ENCODE data around the gene CBX2.
"Not testable (repeated sequence)": the region's sequence is repeated elsewhere in the genome, so short reads cannot be mapped to it uniquely, and the experiment has no call there.

The CBX2 gene

DNA sequence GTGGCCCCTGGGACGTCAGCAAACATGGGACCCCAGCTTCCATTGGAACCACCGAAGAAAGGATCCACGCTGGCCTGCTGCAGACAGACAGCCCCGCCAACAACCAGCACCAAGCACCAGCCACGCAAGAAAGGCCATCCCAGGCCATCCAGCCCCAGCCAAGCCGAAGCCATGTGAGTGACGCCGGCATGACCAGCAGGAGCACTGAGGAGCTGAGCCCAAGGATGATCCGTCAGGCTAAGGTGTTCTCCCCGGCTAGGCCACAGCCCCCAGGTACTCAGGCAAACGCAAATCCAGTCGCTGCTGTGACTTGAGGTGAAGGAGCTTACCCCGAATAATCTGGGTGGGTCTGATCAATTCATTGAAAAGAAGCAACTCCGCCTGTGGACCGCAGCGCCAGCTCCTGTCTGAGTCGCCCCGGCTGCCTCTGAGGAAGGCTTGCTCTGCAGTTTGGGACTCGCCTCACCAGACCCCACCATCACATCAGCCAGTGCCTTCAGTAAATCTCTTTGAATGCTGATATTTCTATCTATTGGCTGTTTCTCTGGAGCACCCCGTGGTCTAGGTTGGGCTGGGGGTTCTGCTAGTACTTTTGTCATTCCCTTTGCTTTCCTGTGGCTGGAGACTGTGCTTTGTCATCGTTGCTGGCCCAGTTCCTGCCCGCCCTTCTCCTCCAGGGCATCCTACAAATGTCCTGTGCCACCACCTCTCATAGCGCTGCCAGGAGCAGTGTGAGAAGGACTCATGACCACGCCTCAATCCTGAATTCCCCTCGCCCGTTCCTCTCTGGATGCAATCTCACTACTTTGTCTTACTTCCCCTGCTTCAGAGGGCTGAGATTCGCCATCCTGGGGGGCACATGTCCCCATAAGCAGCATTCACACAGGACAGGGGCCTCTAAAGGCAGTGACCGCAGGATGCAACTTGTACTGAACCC is 8.1 kb upstream of the CBX2 start:
- Histone ChIP-seq H3K9me3 (no peaks in the 10 kb centered on the region), H3K27me3 (peaks cover 80% of the 10 kb centered on the region), H3K4me3 (ENCODE audit: low read depth in 1 of 2, low read length in 1 of 2) (no peak overlapping the region), H3K36me3 (no peaks in the 10 kb centered on the region), H3K27ac (no peak overlapping the region), H3K4me1 (ENCODE audit: control insufficient read depth in 1 of 2, insufficient read depth in 1 of 2, low read depth in 1 of 2, low read length in 1 of 2) (no peaks in the 10 kb centered on the region)
- TF ChIP-seq, protein P1, sequence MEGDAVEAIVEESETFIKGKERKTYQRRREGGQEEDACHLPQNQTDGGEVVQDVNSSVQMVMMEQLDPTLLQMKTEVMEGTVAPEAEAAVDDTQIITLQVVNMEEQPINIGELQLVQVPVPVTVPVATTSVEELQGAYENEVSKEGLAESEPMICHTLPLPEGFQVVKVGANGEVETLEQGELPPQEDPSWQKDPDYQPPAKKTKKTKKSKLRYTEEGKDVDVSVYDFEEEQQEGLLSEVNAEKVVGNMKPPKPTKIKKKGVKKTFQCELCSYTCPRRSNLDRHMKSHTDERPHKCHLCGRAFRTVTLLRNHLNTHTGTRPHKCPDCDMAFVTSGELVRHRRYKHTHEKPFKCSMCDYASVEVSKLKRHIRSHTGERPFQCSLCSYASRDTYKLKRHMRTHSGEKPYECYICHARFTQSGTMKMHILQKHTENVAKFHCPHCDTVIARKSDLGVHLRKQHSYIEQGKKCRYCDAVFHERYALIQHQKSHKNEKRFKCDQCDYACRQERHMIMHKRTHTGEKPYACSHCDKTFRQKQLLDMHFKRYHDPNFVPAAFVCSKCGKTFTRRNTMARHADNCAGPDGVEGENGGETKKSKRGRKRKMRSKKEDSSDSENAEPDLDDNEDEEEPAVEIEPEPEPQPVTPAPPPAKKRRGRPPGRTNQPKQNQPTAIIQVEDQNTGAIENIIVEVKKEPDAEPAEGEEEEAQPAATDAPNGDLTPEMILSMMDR (IDR thresholded peaks at IDR 0.05): no peak

DNA sequence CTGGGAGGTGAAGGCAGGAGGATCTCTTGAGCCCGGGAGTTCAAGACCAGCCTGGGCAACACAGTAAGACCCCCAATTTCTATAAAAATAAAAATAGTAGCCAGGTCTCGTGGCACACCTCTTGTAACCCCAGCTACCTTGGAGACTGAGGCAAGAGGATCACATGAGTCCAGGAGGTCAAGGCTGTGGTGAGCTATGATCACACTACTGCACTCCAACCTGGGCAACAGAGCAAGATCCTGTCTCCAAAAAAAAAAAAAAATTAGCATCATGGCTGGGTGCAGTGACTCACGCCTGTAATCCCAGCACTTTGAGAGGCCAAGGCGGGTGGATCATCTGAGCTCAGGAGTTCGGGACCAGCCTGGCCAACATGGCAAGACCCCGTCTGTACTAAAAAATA is 6.7 kb upstream of the CBX2 start:
- H3K27me3 ChIP-seq: peaks cover 86% of the 10 kb centered on the region
- no peak overlapping the region for H3K4me3 ChIP-seq (ENCODE audit: low read depth in 1 of 2, low read length in 1 of 2)

DNA sequence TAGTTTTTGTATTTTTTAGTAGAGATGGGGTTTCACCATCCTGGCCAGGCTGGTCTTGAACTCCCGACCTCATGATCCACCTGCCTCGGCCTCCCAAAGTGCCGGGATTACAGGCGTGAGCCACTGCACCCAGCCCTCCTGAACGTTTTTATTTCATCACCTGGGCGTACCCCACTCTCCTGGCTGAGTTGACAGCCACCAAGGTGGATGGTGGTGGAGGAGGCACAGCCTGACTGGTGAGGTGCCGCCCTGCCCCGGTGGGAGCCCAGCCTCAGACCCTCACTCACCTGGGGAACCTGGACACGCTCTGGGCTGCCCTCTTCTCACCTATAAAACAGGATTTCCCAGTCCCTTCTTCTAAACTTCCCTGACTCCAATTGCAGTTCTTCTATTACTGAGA is 5.2 kb upstream of the CBX2 start:
- not testable (repeated sequence) for H3K27ac ChIP-seq; H3K36me3 ChIP-seq; H3K4me1 ChIP-seq (ENCODE audit: control insufficient read depth in 1 of 2, insufficient read depth in 1 of 2, low read depth in 1 of 2, low read length in 1 of 2)

More for the DNA sequence above, 6.7 kb upstream of the CBX2 start:
- no peak overlapping the region for H3K27ac ChIP-seq
- H3K9me3 ChIP-seq: no peaks in the 10 kb centered on the region
- no peaks in the 10 kb centered on the region for H3K36me3 ChIP-seq
- TF ChIP-seq, protein P1 (IDR thresholded peaks at IDR 0.05): no peak
- H3K4me1 ChIP-seq (ENCODE audit: control insufficient read depth in 1 of 2, insufficient read depth in 1 of 2, low read depth in 1 of 2, low read length in 1 of 2): no peaks in the 10 kb centered on the region

DNA sequence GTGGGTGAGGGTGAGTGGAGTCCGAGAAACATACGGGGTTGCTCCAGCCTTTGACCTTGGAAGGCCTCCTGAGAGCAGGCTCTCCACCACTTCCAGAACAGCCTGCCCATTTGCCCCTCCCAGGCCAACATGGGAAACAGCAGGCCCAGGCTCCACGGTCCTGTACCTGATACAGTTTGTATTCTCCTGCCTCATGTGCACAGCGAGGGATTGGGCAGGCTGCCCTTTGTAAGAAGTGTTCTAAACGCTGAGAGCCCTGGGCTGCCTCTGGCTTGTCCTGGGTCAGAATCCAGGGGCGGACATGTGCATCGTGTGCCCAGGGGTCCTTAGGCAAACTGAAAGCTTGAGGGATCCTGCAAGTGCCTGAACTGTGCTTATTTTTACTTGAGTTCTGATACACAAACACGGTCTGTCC is 3.4 kb upstream of the CBX2 start:
- Histone ChIP-seq H3K4me1 (ENCODE audit: control insufficient read depth in 1 of 2, insufficient read depth in 1 of 2, low read depth in 1 of 2, low read length in 1 of 2) (peaks cover 16 to 18% of the 10 kb centered on the region in 2 experiments), H3K4me3 (ENCODE audit: low read depth in 1 of 2, low read length in 1 of 2) (no peak overlapping the region), H3K27me3 (peaks cover 92% of the 10 kb centered on the region), H3K27ac (no peak overlapping the region), H3K9me3 (no peaks in the 10 kb centered on the region), H3K36me3 (no peaks in the 10 kb centered on the region)
- TF ChIP-seq, protein P1 (IDR thresholded peaks at IDR 0.05): no peak

More for the DNA sequence above, 5.2 kb upstream of the CBX2 start:
- not testable (repeated sequence) for H3K9me3 ChIP-seq; H3K4me3 ChIP-seq (ENCODE audit: low read depth in 1 of 2, low read length in 1 of 2)
- H3K27me3 ChIP-seq: peaks cover 89% of the 10 kb centered on the region

DNA sequence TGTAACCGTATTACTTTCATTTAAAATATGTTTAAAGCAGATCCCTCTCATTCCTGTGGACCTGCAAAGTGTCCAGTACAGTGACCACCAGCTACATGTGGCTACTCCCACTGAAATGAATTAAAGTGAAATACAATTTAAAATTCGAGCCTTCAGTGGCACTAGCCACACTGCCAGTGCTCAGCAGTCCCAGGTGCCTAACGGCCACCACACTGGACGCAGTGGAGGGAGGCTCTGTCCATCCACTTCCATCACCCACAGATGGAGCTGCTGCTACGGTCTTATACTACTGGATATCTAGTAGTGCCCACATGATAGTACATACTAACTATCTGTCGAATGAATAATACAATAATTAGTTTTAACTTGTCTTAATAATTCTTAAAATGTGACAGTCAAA is 2.3 kb upstream of the CBX2 start:
- no peak overlapping the region for H3K27ac ChIP-seq
- H3K27me3 ChIP-seq: peaks cover 94% of the 10 kb centered on the region
- TF ChIP-seq, protein P1 (IDR thresholded peaks at IDR 0.05): no peak
- H3K4me3 ChIP-seq (ENCODE audit: low read depth in 1 of 2, low read length in 1 of 2): no peak overlapping the region
- H3K4me1 ChIP-seq (ENCODE audit: control insufficient read depth in 1 of 2, insufficient read depth in 1 of 2, low read depth in 1 of 2, low read length in 1 of 2): peaks cover 16 to 18% of the 10 kb centered on the region in 2 experiments
- H3K9me3 ChIP-seq: no peaks in the 10 kb centered on the region
- H3K36me3 ChIP-seq: no peaks in the 10 kb centered on the region
